HG03196 (cell line): Measurements from ENCODE around the gene SLC9A3.

ENCODE experiments used
- ATAC-seq: cut with Tn5 transposase; IDR thresholded peaks from one replicate; pipeline ENCODE4 v1.9.1; 2021; ENCODE audit not compliant: unreplicated experiment

Gene SLC9A3

GRCh38 chr5:433836-434235 is 90.4 kb downstream of the SLC9A3 start:
- no peak for ATAC-seq

GRCh38 chr5:432928-433791 is 91.1 kb downstream of the SLC9A3 start:
- ATAC-seq = no peak

DNA sequence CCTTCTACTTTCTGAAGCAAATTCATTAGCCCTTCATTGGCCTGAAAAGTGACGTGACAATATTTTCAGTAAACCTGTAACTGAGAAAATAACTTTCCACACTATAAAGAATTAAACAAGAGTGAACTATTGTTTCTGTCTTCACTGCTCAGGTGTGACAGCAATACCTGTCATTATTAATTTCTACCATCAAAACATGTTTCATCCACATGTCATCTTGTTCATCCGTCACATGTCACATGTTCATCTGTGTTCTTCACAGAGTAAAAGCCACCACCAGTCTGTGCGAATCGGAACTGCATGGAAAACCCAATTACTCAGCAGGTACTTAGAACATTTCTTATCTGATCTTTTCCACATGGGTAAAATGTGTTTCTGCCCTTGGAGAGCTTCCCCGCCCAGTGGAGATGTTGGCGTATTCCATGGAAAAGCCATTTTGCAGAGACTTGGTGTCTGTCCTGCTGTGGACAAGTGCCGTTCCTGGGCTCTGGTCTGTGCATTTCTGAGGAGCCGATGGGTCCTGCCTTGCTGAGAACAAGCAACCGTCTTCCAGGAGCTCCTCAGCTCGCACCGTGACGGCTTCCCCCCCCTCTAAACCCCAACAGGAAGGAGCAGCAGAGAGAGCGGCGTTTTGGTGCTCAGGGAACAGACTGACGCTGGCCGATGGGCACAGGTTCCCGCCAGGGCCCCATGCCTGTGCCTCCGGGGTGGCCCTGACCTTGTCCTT is 91.9 kb downstream of the SLC9A3 start:
- no peak for ATAC-seq

DNA sequence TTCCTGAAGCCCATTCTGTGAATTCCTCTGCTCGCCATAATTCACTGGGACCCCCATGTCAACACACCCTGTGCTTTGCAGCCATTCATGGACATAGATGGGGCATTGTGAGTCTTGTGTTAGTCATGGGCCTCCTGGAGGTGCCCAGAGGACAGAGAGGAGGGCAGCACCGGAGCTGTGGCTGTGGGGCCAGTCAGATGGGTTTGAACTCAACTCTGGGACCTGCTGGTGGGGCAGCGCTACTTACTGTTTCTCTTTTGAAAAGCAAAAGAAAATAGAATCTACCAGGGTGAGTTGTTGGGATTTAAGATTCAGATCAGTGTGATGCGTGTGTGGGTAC is 92.6 kb downstream of the SLC9A3 start:
- no peak for ATAC-seq

DNA sequence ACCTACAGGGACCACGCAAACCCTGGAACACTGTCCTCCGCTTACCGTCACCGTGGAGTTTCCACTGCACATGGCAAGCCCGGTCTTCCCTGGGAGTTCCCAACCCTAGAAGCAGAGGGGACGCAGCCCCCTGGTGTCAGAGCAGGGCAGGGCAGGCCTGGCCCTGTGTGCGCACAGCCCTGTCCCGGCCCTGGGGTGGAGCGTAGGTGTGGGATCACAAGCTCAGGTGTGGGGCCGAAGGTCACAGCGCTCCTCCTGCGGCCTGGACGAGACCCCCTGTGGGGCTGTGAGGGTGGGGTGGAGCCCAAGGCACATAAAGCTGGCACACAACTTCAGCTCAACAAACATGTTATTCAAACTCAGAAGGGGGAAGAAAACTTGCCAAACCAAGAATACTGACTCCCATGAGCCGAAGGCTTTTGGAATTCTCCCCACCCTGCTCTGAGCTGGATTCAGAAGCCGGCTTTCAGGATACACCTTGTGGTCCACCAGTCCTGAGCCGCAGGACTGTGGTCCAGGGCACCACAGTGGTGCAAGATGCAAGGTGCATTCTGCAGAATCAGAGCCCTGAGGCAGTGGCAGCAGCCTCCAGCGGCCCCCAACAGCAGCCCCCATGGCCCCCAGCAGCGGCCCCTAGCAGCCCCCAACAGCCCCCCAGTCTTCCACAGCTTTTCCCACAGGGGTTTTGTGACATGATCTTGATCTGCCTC is 93.1 kb downstream of the SLC9A3 start:
- ATAC-seq = peak; percentile 53

GRCh38 chr5:430214-430925 is 93.9 kb downstream of the SLC9A3 start:
- no peak for ATAC-seq

DNA sequence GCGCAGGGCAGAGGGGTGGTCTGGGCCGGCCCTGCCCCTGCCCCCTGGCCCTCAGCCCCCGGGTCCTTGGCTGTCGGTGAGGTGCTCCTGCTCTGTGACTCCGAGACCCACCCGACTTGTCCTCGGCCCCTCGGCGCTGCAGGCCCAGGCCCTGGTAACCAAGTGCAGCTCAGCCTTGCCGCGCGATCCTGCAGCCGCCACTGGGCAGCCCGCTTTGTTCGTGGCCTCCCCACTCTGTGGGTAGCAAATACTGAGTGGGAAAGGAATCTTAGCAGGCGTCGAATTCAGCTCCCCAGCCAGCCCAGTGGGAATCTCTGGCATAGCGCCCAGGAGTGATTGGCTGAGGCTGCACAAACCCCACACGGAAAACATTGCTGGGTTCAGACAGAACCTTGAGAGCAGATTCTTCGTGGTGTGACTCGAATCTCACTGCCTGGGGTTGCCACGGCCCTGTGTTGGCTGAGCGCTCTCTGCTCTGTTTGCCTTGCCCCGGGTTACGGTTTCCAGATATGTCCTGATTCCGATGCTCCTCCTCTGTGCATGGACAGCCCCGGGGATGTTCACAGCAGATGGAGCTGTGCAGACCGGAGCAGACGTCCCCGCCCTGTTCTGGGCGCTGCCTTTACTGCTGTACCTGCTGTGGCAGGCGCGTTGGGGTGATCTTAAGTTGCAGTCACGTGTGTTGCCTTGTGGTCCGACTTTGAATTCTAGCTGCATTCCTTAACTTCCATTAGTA is 94.6 kb downstream of the SLC9A3 start:
- ATAC-seq = no peak

- ATAC-seq = no peak
Observed at GRCh38 chr5:428754-429452, 95.3 kb downstream of the SLC9A3 start.

- no peak for ATAC-seq
Observed at GRCh38 chr5:428219-428618, 96.0 kb downstream of the SLC9A3 start.

GRCh38 chr5:427415-428087 is 96.7 kb downstream of the SLC9A3 start:
- ATAC-seq = no peak

DNA sequence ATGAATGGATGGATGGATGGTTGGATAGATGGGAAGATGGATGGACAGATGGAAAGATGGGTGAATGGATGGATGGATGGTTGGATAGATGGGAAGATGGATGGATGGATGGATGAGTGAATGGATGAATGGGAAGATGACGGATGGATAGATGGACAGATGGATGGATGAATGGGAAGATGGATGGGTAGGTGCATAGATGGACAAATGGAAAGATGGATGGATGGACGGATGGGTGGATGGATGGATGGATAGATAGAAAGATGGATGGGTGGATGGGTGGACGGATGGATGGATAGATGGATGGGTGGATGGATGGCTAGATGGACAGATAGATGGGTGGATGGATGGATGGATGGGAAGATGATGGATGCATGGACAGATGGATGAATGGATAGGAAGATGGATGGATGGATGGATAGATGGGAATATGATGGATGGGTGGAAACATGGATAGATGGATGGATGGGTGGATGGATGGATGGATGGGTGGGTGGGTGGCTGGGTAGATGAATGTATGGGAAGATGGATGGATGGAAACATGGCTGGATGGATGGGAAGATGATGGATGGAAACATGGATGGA is 97.8 kb downstream of the SLC9A3 start:
- ATAC-seq = no peak

DNA sequence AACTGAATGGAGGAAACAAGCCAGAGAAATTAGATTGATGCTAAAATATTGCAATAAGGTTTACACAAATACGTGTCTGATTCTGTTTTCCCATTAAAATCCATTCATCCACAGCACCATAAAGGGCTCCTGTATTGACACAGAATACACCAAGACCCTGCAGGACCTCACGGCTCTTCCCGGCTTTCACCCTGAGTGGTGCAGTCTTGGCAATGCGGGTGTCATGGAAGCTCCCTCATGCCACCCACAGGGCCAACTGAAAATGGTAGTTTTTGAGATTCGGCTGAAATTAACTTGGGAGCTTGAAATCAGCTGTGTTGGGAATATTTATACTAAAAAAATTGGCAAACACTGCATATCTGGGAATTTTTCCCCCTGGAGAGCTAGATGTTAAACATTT is 98.5 kb downstream of the SLC9A3 start:
- ATAC-seq = no peak

DNA sequence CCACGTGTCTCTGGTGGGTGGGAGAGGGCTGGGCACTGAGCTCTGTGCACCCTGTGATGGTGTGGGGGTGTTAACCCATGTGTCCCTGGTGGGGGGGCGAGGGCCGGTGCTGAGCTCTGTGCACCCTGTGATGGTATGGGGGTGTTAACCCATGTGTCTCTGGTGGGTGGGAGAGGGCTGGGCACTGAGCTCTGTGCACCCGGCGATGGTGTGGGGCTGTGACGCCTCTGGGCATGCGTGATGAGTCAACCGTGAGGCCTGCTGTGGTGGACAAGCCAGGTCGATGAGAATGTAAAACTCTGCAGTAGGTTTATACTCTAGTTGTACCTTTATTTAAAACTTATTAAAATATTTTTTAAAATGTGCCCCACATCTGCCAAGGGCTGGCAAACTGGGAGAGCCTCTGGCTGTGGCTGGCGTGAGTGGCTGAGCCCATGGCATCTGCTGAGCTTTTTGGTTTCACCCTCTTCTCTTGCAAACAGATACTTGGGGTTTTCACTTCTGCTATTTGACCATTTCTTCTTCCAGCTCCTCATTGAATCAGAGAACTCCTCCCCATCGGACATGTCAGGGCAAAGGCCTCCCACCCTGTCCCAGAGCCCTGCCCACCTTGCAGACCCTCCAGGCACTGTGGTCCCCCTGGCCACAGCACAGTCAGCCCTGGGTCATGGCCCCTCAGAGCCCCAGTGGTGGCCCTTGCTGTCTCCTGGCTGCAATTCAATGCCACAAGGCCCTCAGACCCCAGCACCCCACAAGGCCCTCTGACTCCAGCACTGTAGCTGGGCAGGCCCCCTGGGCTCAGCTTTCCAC is 99.7 kb downstream of the SLC9A3 start:
- ATAC-seq = peak; percentile 80

DNA sequence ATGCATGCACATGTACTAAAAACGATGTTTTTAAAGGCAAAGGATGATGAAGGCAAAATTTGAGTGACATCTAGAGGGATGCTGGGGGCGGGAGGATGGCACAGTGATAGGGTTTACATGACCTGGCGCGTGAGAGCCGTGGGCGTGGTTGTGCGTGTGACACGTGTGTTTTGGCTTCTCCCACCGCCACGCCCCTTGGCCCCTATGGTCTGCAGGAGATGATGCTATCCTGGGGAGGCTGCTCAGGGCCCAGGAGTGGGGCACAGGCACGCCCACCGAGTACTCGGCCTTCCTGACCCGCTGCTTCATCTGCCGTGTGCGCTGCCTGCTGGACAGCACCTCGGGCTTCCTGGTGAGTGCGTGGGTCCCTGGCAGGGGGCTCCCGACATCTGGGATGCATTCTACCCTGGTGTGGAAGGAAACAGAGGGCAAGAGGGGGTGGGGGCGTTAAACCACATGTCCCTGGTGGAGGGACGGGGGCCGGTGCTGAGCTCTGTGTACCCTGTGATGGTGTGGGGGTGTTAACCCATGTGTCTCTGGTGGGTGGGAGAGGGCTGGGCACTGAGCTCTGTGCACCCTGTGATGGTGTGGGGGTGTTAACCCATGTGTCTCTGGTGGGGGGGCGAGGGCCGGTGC is 100.5 kb downstream of the SLC9A3 start:
- no peak for ATAC-seq

GRCh38 chr5:423233-423565 is 101.0 kb downstream of the SLC9A3 start:
- no peak for ATAC-seq

DNA sequence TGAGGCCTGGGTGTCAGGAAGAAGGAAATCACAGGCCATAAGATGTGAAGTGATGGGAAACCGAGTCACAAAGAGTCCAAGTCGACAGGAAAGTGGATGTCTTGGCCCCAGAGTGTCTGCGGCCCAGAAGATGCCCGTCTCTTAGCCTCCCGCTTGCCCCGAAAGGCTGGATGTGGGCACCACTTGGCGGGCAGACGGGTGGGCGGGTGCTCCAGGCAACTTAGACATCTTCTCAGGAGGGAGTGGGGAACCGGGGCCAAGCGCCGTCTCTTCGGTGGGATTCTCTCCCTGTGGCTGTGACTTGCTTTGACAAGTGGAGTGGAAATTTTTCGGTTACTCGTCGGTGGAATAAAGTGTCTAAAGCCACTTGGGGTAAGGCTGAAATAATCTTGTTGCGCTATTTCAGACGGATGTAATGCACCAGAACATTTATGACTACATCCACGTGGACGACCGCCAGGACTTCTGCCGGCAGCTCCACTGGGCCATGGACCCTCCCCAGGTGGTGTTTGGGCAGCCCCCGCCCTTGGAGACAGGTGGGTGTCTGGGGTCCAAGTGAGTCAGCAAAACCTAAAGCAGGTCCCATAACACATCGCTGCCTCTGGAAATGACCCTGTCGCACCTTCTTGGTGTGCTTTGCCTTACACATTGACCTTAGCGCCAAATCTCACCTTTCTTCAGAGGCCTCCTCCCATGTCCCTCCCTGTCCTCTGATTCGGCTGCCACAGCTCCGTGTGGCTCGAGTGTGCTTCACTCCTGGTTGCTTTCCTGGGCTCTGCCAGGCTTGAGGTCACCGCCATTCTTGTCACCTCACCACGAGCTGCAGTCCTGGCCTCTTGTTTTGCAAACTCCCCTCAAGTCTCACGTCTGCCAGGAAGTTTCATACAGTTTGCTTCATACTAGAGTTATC is 101.7 kb downstream of the SLC9A3 start:
- no peak for ATAC-seq

- ATAC-seq = no peak
Observed at GRCh38 chr5:421901-422300, 102.3 kb downstream of the SLC9A3 start.
